Fibroblast of villous mesenchyme (primary cell): ENCODE data around the gene POLD3. TPM values are rescaled to one million over a fixed set of nuclear protein-coding genes. Genes with fewer than 3 reads are reported as not detected.

Source experiments
- DNase-seq: peaks from one replicate; pipeline ENCODE4 v3.0.0-alpha.2; 2010; ENCODE audit warnings: low read depth
- H3K4me3 ChIP-seq: 2 replicates; pipeline ENCODE4 v1.5.1; 2011; ENCODE audit warnings: low read depth, mild to moderate bottlenecking, low read length
- CTCF ChIP-seq: IDR thresholded peaks from 2 replicates; pipeline ENCODE4 v1.5.1; 2012; ENCODE audit warnings: low read depth, mild to moderate bottlenecking, low read length; ENCODE audit not compliant: insufficient read depth
- total RNA-seq: library from RNA; depleted of rRNA; stranded (reverse); fragments of >200 nt; gene quantifications from 2 replicates; pipeline ENCODE4 v1.2.3, GENCODE V29; 2012

POLD3 gene
- total RNA-seq, 1 donor, result 13.8 TPM

GRCh38 chr11:74671520-74672196, 79.3 kb downstream of the POLD3 start:
- no peak for TF ChIP-seq CTCF
- H3K4me3 ChIP-seq, result no peak overlapping the region
- DNase-seq, result peak; percentile 30

- no peak overlapping the region for H3K4me3 ChIP-seq
- TF ChIP-seq CTCF, result no peak
- peak; percentile 46 for DNase-seq
Observed at GRCh38 chr11:74672332-74672955, 80.1 kb downstream of the POLD3 start.

DNA sequence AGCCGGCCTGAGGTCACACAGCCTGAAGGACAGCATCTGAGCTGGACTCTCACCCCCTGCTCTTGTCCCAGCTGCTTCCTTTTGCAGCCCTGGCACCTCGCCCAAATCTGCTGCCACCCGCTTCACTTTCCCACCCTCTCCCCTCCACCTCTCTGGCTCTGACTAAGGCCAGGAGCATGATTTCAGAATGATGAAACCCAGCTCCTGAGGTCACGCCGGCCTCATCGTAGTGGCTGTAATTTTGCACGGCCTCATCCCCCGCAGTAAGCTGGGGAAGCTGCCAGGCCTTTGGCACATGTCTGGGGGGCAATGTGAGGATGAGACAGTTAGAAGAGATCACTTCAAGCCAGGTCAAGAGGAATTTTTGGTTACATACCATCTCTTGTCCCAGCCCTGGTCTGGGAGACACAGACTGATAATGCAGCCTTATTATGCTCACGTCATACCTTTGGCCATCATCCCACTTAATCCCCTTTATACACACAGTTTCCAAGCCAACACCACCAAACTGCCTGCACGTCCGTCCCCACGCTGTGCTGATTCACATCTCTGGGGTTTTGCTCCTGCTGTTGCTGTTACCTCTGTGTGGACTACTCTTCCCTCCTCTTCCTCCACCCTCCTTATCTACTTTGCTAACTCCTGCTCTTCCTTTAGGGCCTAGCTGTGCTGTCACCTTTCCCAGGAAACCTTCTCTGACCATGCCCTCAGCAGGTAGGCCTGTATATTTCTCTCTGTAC, 80.7 kb downstream of the POLD3 start:
- no peak overlapping the region for H3K4me3 ChIP-seq
- TF ChIP-seq CTCF, result no peak
- peak; percentile 99 for DNase-seq

DNA sequence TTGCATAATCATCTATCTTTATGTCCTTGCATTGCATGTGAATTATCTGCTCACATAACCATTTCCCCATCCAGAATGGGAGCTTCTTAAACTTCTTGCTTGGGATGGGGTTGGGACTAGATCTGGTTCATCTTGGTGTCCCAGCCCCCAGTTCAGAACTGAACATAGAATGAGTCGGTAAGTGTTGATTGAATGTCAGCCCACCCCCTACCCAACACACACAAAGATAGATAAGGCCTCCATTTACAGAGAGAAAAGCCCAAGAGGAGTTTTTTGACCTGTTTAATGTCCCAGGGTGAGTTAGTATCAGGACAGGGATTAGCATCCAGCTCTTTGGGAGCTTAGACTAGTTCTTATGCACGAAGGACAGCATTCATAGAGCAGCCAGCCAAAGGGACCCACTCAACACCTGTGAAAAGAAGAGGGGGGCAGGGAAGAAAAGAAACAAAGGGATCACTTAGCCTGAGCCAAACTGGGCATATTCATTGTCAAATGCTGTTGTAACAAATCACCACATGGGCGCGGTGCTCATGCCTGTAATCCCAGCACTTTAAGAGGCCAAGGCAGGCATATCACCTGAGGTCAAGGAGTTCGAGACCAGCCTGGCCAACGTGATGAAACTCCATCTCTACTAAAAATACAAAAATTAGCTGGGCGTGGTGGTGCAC, 81.4 kb downstream of the POLD3 start:
- DNase-seq, result no peak
- TF ChIP-seq CTCF, result no peak
- no peak overlapping the region for H3K4me3 ChIP-seq

- no peak for DNase-seq
- no peak for TF ChIP-seq CTCF
- no peak overlapping the region for H3K4me3 ChIP-seq
Observed at GRCh38 chr11:74675761-74676160, 83.4 kb downstream of the POLD3 start.

DNA sequence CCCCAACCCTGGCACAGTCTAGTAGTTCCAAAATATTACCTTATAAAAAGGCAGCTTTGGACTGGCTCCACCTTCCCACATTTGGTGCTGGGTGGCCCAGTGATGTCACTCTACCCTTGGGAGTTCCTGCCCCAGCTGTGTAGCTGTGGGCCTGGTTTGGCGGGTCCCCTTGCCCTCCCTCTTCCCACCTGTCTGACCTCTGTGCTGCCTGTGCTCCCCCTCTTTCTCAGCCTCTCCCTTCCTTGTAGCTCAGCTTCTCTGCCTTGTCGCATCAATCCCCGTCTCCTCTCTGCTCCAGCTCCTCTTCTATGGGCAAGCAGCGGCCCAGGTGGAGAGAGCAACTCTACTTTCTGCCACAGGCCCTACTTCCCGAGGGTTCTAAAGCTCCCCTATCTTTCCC, 84.2 kb downstream of the POLD3 start:
- H3K4me3 ChIP-seq, result no peak overlapping the region
- TF ChIP-seq CTCF, result no peak
- no peak for DNase-seq
